Vagina (tissue), 2 donors: ENCODE results near the gene PLXNB1. TPM values are rescaled to one million over a fixed set of nuclear protein-coding genes. Genes with fewer than 3 reads are reported as not detected.
"Not testable (repeated sequence)": the region's sequence is repeated elsewhere in the genome, so short reads cannot be mapped to it uniquely, and the experiment has no call there.

ENCODE experiments used
- DNase-seq, 2 donors: peaks; one replicate each; pipeline ENCODE4 v3.0.0-alpha.2; 2017; ENCODE audit errors: extremely low spot score in 2 of 2
- H3K27ac ChIP-seq: fragments of 200-600 bp; sonication (generic); one replicate; pipeline ENCODE4 v1.5.1; 2019
- H3K27me3 ChIP-seq: fragments of 200-600 bp; sonication (generic); one replicate; pipeline ENCODE4 v1.5.1; 2019
- H3K36me3 ChIP-seq, 2 donors: fragments of 200-600 bp; sonication (generic); one replicate each; pipeline ENCODE4 v1.5.1; 2017 to 2019
- H3K4me1 ChIP-seq: fragments of 200-600 bp; sonication (generic); one replicate; pipeline ENCODE4 v1.5.1; 2019
- H3K4me3 ChIP-seq, 2 donors: fragments of 200-600 bp; sonication (generic); 1 replicate in 1 of 2; 2 replicates in 1 of 2; pipeline ENCODE4 v1.5.1; 2016 to 2019
- H3K9me3 ChIP-seq: fragments of 200-600 bp; sonication (generic); one replicate; pipeline ENCODE4 v1.5.1; 2019
- POLR2A ChIP-seq, 2 donors: fragments of 450-650 bp; IDR thresholded peaks; one replicate each; pipeline ENCODE4 v1.6.1; 2017; ENCODE audit warnings: antibody characterized with exemption in 2 of 2, mild to moderate bottlenecking in 2 of 2, moderate library complexity in 2 of 2
- POLR2AphosphoS5 ChIP-seq, 2 donors: sonication (generic); formaldehyde crosslinking; IDR thresholded peaks; one replicate each; pipeline ENCODE4 v1.9.0; 2017; ENCODE audit warnings: antibody characterized with exemption in 2 of 2, mild to moderate bottlenecking in 2 of 2, low read depth in 1 of 2; ENCODE audit not compliant: insufficient read depth in 1 of 2
- intact Hi-C: fragments of 100-400 bp; cut with DNase I; formaldehyde crosslinking; loops from one replicate; pipeline ENCODE4 v1.15.1; 2023
- total RNA-seq: library from RNA; depleted of rRNA; stranded (reverse); fragments of >200 nt; gene quantifications from one replicate; pipeline ENCODE4 v1.2.3, GENCODE V29; 2016
- TF ChIP-seq, protein P1 (sequence below), 3 experiments: fragments of 450-650 bp in 2 of 3; fragments of 200-600 bp in 1 of 3; sonication (generic) in 1 of 3; IDR thresholded peaks; one replicate each; pipeline ENCODE4 v1.5.1; 2017 to 2019; ENCODE audit warnings: antibody characterized with exemption in 3 of 3, mild to moderate bottlenecking in 2 of 3, moderate library complexity in 2 of 3

Gene PLXNB1
- total RNA-seq, 1 donor from 2014 or later: 257 TPM

DNA sequence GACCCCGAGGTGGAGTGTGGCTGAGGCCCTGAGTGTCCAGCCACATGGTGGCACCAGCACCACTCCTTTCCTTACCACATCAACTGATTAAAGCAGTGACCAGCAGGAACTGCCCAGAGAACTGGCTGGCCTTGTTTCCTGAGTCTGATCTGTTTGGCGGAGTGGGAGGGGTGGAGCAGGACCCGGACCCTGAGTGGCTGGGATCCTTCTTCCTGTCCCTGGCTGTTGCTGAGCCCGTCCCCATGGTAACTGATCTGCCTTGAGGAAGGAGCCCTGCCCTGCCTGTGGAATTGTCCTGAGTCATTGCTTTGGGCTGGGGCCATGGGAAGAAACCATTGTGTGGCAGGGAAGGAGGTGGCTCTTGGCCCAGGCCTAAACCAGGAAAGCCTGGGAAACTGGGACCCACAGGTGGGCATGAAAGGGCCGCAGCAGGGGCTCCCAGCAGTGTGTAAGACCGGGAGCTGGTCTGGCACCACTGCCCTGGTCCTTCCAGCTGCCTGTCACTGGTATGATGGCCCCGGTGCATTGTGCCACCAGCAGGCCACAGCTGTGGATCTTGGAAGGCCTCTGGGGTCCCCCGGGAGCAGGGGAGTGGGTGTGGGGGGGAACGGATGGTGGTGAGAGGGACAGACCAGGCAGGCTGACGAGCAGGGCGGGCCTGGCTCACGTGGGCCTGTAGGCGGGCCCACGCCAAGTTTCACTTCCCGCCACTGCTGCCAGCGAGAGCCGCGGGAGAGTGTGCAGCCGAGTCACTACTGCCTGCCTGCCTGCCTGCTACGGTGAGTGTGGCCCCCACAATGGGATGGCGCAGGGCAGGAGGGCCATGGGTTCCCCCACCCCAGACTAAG is 35.9 kb upstream of the PLXNB1 start:
- Histone ChIP-seq H3K4me1 (peaks cover 59% of the 10 kb centered on the region), H3K36me3 (peaks cover 0 to 31% of the 10 kb centered on the region in 2 donors), H3K9me3 (no peaks in the 10 kb centered on the region), H3K4me3 (peak overlapping the region; percentile 46 to 60), H3K27me3 (no peaks in the 10 kb centered on the region), H3K27ac (peak overlapping the region; percentile 100)
- peak in 1 of 2 donors; percentile 100 for DNase-seq
- intact Hi-C loops: loop anchor here (2.0 kb wide), 2 partner anchors 39 to 83 kb away; partner anchors contain the start of gene SHISA5
- TF ChIP-seq, protein P1, sequence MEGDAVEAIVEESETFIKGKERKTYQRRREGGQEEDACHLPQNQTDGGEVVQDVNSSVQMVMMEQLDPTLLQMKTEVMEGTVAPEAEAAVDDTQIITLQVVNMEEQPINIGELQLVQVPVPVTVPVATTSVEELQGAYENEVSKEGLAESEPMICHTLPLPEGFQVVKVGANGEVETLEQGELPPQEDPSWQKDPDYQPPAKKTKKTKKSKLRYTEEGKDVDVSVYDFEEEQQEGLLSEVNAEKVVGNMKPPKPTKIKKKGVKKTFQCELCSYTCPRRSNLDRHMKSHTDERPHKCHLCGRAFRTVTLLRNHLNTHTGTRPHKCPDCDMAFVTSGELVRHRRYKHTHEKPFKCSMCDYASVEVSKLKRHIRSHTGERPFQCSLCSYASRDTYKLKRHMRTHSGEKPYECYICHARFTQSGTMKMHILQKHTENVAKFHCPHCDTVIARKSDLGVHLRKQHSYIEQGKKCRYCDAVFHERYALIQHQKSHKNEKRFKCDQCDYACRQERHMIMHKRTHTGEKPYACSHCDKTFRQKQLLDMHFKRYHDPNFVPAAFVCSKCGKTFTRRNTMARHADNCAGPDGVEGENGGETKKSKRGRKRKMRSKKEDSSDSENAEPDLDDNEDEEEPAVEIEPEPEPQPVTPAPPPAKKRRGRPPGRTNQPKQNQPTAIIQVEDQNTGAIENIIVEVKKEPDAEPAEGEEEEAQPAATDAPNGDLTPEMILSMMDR (IDR thresholded peaks at IDR 0.05): peak; percentile 68 to 96 (median 79)
- TF ChIP-seq POLR2AphosphoS5 (IDR thresholded peaks at IDR 0.05; ENCODE audit: insufficient read depth in 1 of 2, low read depth in 1 of 2) (peak; percentile 93 to 97), POLR2A (IDR thresholded peaks at IDR 0.05) (peak in 1 of 2 donors; percentile 83)

DNA sequence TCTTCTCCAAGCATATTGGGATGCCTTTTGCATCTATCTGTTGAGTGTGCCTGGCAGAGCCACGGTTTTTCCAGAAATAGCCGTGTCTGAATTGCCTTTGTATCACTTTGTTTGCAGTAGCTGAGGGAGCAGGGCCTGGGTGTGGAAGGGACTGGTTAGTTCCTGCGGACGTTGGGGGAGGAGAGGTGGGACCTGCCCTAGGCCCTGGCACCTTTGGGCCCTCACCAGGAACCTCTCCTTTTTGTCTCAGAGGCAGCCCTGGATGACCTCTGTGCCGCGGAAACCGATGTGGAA is 35.3 kb upstream of the PLXNB1 start:
- Histone ChIP-seq H3K36me3 (peaks cover 0 to 37% of the 10 kb centered on the region in 2 donors), H3K4me3 (peak overlapping the region in 1 of 2 donors; percentile 60), H3K27ac (peak overlapping the region; percentile 100), H3K9me3 (no peaks in the 10 kb centered on the region), H3K27me3 (no peaks in the 10 kb centered on the region), H3K4me1 (peaks cover 54% of the 10 kb centered on the region)
- TF ChIP-seq POLR2AphosphoS5 (IDR thresholded peaks at IDR 0.05; ENCODE audit: insufficient read depth in 1 of 2, low read depth in 1 of 2): no peak
- TF ChIP-seq, protein P1 (IDR thresholded peaks at IDR 0.05): no peak
- TF ChIP-seq POLR2A (IDR thresholded peaks at IDR 0.05): no peak
- intact Hi-C loops: loop anchor here (2.0 kb wide), 2 partner anchors 40 to 84 kb away; partner anchors contain the start of gene SHISA5
- no peak for DNase-seq

DNA sequence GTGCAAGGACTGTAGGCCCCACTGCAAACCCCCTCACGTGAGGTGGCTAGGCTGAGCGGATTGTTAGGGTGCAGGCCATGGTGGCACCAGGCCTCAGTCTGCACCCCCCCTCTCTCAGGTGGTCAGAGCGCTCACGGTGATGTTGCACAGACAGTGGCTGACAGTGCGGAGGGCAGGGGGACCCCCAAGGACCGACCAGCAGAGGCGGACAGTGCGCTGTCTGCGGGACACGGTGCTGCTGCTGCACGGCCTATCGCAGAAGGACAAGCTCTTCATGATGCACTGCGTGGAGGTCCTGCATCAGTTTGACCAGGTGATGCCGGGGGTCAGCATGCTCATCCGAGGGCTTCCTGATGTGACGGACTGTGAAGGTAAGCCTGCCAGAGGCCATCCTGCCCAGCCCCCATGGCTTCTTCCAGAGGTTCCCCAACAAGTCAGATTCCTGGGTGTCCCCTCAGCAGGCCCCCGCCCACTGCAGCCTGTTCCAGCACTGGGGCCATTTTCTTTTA is 34.9 kb upstream of the PLXNB1 start:
- H3K36me3 ChIP-seq: peaks cover 0 to 41% of the 10 kb centered on the region in 2 donors
- H3K27ac ChIP-seq: peak overlapping the region; percentile 100
- no peaks in the 10 kb centered on the region for H3K27me3 ChIP-seq
- H3K4me3 ChIP-seq: no peak overlapping the region
- no peak for DNase-seq
- intact Hi-C loops: loop anchor here (2.0 kb wide), 2 partner anchors 40 to 84 kb away; partner anchors contain the start of gene SHISA5
- H3K9me3 ChIP-seq: no peaks in the 10 kb centered on the region
- TF ChIP-seq POLR2AphosphoS5 (IDR thresholded peaks at IDR 0.05; ENCODE audit: insufficient read depth in 1 of 2, low read depth in 1 of 2): no peak
- TF ChIP-seq, protein P1 (IDR thresholded peaks at IDR 0.05): no peak
- TF ChIP-seq POLR2A (IDR thresholded peaks at IDR 0.05): no peak
- peaks cover 49% of the 10 kb centered on the region for H3K4me1 ChIP-seq

DNA sequence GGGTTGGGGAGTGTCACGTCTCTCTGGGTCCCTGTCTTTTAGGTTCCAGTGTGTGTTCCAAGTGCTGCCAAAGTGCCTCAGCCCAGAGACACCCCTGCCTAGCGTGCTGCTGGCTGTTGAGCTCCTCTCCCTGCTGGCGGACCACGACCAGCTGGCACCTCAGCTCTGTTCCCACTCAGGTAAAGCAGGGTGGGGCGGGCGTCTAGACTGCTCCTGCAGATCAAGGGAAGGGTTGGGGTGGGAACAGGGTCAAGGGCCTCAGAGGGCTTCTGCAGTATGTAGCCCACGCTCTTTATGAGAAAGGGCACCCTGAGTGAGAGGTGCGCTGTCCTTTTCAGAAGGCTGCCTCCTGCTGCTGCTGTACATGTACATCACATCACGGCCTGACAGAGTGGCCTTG is 33.8 kb upstream of the PLXNB1 start:
- Histone ChIP-seq H3K4me3 (no peak overlapping the region), H3K9me3 (no peaks in the 10 kb centered on the region), H3K4me1 (peaks cover 39% of the 10 kb centered on the region), H3K27ac (no peak overlapping the region), H3K27me3 (no peaks in the 10 kb centered on the region), H3K36me3 (peaks cover 0 to 40% of the 10 kb centered on the region in 2 donors)
- TF ChIP-seq POLR2AphosphoS5 (IDR thresholded peaks at IDR 0.05; ENCODE audit: insufficient read depth in 1 of 2, low read depth in 1 of 2) (no peak), POLR2A (IDR thresholded peaks at IDR 0.05) (no peak)
- TF ChIP-seq, protein P1 (IDR thresholded peaks at IDR 0.05): no peak
- DNase-seq: no peak
- intact Hi-C loops: loop anchor here (2.0 kb wide), 2 partner anchors 41 to 85 kb away; partner anchors contain the start of gene SHISA5

DNA sequence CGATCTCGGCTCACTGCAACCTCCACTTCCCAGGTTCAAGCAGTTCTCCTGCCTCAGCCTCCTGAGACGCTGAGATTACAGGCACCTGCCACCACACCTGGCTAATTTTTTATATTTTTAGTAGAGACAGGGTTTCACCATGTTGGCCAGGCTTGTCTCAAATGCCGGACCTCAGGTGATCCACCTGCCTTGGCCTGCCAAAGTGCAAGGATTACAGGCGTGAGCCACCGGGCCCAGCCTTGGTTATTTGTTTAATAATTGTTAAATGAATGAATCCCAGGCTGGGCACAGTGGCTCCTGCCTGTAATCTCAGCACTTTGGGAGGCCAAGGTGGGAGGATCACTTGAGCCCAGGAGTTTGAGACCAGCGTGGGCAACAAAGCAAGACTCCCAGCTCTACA is 31.9 kb upstream of the PLXNB1 start:
- intact Hi-C loops, H3K27ac ChIP-seq, H3K27me3 ChIP-seq, DNase-seq, H3K9me3 ChIP-seq, H3K4me3 ChIP-seq: not testable (repeated sequence)
- peaks cover 0 to 30% of the 10 kb centered on the region in 2 donors for H3K36me3 ChIP-seq
- H3K4me1 ChIP-seq: peaks cover 19% of the 10 kb centered on the region
